GM12892 (cell line): ENCODE data around the gene FST.

Source experiments
- DNase-seq: peaks from one replicate; pipeline ENCODE4 v3.0.0; 2011; ENCODE audit not compliant: insufficient read length
- FAIRE-seq: peaks from 2 replicates; lab custom pipeline; 2011; peaks lifted over from hg19 to GRCh38; lab: Jason Lieb, UNC
- POLR2A ChIP-seq: IDR thresholded peaks from 2 replicates; pipeline ENCODE4 v1.6.1; 2011; ENCODE audit warnings: low read depth, low read length, control low read depth
- POLR2AphosphoS5 ChIP-seq: IDR thresholded peaks from 2 replicates; pipeline ENCODE4 v1.6.1; 2011; ENCODE audit warnings: low read depth, low read length, control low read depth
- TAF1 ChIP-seq: IDR thresholded peaks from 2 replicates; pipeline ENCODE4 v1.6.1; 2011; ENCODE audit warnings: low read depth, mild to moderate bottlenecking, control low read depth, low read length, borderline replicate concordance

The FST gene

DNA sequence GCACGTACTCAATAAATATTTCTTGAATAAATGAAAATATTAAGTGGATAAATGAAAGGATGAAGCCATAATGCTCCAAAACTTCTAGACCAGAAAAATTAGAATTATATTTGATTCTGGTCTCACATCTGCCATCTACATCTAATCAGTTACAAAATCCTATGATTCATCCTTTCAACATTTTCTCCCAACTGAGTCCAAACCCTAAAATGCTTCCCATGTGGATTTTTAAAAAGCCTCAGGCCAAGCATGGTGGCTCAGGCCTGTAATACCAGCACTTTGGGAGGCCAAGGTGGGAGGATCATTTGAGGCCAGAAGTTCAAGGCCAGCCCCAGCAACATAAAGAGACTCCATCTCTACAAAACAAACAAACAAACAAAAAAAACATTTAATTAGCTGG lies 31.6 kb upstream of the FST start:
- TF ChIP-seq TAF1 = no peak
- no peak for TF ChIP-seq POLR2AphosphoS5
- no peak for TF ChIP-seq POLR2A
- DNase-seq = no peak
- FAIRE-seq = no peak

DNA sequence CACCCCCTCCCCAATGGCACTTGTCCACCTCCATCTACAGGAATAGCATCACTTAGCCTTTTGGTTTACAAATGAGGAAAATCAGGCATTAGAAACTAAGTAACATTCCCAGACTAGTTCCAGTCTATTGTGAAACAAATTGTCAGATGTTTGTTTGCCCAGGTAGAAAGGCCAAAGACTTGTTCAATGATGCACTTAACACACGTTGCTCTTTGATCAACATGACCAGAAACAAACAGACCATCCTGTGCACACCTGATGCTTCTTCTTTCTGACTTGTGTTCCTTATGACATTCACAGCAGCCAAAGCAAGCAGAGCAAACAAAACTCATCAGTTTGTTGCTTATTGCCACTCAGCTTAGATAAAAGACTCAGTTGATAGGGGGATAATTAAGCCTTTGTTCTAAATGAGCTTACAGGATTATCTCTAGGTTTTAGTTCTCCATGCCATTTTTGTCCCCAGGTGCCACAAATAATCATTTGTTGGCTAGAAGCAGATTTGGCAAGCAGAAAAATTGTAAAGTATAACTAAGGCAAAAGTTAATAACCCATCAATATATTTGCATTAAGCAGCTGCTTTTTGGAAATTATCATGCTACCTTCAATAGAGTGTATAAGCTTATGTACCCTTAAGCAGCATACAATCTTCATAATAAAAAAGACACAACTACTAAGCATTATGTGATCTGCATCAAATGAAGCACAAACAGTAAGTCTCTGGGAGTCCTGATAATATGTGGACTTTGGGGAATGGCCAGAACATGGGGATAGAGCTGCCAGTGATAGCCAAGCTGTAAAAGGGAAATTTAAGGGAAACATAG lies 26.3 kb upstream of the FST start:
- DNase-seq (no peak), FAIRE-seq (no peak)
- TF ChIP-seq TAF1 = no peak
- TF ChIP-seq POLR2A = no peak
- no peak for TF ChIP-seq POLR2AphosphoS5

DNA sequence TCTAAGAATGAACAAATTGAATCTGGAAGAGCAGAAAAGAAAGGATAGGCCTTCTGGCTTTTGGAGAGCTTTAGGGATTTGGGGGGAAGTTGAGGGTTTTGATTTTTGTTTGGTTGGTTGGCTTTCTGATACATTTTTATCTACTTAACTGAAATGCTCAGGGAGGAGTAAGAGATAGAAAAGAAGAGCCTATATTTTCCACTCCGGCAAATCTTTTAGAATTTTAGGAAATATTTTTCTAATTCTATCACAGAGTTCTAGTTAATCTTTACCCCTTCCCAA lies 25.8 kb upstream of the FST start:
- no peak for TF ChIP-seq POLR2A
- no peak for TF ChIP-seq POLR2AphosphoS5
- TF ChIP-seq TAF1 = no peak
- FAIRE-seq (no peak), DNase-seq (no peak)

DNA sequence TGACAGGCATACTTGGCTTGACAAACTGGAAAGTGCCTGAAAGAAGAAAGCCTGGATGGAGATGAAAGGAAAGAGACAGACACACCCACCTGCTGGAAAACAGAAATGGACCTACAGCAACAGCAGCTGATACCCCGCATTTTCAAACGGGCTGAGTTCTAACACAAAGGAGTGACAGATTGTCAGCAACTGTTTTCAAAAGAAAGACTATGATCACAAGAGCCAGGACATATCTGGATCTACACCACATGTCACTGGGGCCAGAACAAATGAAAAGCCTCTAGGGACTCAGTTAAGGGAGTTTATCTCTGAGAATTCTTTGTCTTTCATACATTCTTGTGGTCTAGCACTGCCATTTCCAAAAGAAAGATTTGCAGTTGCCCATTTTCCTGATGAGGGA lies 24.1 kb upstream of the FST start:
- FAIRE-seq (no peak), DNase-seq (no peak)
- TF ChIP-seq POLR2A (no peak), POLR2AphosphoS5 (no peak), TAF1 (no peak)

DNA sequence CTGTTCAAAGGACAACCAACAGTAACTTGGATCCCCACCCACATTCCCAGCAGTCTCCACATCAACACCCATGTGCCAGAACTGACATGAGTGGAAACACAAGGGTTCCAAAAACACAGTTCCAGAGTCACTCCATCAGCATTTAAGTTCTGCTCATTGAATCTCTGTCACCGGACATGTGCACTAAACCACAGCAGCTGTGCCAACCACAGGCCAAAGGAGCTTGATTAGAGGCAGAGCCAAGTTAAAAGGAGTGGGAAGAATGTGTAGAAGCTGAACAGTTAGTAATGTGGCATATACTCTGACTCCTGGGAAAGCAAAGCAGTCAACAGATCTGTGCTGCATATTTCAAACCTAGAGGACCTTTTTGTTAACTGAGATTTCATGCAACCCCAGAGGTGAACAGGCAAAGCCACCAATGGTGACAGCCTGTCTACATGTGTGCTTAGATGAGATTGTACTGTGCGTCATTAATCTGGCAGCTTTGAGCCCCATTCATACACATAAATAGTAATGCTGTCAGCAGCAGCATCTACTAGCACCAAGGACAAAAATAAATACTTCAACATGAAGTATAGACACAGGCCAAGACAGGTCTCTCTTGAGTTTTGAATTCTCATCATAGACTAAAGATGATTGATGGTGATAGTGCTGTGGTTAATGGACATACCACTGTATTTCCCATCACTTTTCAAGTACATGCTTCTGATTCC lies 16.4 kb upstream of the FST start:
- no peak for DNase-seq
- FAIRE-seq = no peak
- TF ChIP-seq POLR2AphosphoS5 (no peak), TAF1 (no peak), POLR2A (no peak)

DNA sequence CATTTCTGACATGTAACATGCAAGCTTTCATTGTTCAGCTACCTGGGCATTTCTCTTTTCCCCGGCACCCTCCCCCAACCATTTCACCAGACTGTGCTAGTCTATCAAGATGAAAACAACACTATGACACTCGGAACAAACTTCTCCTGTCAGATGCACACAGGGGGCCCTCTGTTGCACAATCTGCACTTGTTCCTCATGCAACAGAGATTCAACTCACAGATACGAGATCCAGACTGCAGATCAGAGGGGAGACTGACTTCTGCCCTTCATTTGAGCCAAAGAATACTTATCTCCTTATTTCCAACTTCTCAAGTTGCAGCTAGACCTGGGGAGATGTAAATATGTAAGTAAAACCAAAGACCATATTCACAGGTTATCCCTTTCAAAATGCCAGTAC lies 15.7 kb upstream of the FST start:
- FAIRE-seq (no peak), DNase-seq (no peak)
- TF ChIP-seq TAF1 (no peak), POLR2AphosphoS5 (no peak), POLR2A (no peak)

DNA sequence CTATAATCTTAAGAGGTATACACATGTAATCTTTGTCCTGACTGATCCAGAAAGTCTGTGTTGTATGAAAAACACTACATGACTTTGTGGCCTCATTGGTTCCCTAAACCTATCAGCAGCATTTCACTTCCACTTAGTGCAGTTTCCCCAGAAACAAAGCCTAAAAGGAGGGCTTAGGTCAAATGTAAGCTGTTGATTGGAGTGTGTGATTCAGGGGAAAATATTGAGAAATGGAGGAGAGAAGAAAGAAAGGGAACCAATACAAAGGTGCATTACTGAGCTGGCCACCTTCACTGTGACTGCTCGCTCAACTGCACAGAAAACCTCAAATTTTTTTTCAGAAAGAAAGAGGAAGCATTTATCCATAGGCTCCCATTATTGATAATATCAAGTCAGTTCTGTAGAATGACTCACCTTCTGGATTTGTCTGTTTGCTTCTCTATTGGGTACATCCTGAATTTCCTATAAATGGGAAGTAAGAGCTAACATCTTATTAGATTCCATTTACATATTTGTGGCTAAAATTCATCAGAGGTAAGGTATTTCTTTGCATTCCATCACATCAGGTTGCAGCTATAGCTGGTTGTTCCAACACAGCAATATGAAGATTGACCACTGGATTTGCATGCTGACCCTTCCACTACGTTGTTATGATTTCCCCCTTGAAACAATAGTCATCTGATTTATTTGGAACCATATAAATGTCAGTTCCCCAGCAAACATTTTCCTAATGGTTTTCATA lies 10.3 kb upstream of the FST start:
- DNase-seq (no peak), FAIRE-seq (no peak)

DNA sequence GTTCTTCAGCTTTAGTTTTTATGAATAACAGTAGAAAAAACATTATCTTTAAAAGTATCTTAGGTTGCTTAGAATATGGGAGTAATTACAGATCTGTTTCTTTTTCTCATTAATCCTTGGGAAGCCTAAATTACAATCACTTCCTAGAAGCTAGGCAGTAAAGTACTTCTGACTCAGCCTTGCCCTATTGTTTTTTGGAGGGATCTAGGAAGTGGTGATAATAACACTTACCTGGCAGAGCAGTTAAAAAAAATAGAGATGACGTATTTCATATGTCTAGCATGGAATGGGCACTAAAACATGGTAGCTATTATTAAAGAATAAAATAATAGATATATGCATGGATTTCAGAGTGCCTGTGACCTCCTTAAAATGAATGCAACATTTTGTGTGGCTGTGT lies 8.2 kb upstream of the FST start:
- no peak for DNase-seq
- no peak for FAIRE-seq
- no peak for TF ChIP-seq TAF1
- TF ChIP-seq POLR2A = no peak
- no peak for TF ChIP-seq POLR2AphosphoS5

More for the DNA sequence above, 10.3 kb upstream of the FST start:
- no peak for TF ChIP-seq POLR2AphosphoS5
- no peak for TF ChIP-seq TAF1
- no peak for TF ChIP-seq POLR2A

DNA sequence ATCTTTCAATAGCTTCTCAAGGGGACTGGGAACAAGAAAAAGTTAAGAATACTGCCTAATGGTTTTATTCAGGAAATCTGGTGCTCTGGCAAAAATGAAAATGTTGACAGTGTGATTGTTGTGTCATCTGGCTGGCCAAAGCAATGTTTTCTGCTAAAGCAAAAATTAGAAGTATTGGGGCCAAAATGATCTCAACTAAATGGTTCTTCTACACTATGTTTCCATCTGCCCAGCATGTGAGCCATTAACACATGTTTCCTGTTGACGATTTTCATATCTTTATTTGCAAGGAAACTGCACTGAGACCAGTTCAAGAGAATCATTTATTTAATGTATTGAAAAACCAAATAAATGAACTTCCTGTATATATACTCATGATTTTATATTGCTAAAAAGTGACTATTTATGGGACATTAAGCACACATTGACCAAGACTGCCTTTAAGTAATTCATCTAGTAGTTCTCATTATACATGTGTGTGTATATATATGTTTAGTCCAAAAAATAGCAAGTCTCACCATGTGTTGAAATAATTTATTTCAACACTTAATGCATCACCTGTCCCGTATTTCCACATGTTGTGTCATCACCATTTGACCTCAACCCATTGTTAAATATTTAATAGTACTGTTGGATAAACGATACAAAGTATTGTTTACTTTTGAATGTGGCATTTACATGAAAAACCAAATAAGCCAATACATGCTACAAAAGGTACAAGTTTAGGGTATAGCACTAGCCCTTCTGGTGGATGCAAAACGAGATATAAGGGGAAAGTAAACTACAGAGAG lies 7.5 kb upstream of the FST start:
- FAIRE-seq (no peak), DNase-seq (no peak)
- TF ChIP-seq POLR2A (no peak), POLR2AphosphoS5 (no peak), TAF1 (no peak)

DNA sequence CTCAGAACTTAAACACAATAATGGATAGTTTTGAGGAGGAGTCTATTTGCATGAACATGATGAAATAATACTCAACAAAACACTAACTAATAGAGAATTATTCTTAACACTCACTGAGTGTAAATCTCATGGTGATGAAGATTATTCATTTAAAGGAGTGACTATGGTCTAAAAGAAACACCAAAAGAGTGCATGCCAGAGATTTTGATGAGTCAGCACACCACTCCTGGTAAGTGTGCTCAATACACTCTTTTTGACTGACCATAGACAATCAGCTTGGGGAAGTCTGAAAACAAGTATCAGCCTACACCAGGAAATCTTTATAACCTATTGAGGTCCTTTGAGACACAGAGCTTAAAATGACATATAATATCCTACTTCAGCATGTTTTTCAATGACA lies 6.8 kb upstream of the FST start:
- FAIRE-seq (no peak), DNase-seq (no peak)
- TF ChIP-seq POLR2AphosphoS5 (no peak), TAF1 (no peak), POLR2A (no peak)

DNA sequence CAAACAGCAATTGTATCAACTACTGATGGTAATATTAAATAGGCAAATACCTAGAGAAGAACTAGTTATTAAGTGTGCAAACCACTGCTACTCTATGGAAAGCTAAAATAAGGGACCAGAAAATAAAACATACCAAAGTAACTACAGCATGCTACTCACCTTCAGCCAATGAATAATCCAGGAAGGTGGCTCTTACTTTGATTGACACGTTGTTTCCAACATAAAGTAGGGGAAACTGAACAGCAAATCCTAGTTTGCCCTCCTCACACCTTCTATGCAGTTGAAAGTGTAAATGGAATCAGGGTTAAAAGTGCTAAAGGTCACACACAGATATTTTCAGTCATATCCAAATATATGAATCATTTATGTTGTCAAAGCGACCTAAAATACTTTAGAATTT lies 5.1 kb upstream of the FST start:
- no peak for FAIRE-seq
- DNase-seq = no peak
- TF ChIP-seq POLR2A (no peak), TAF1 (no peak), POLR2AphosphoS5 (no peak)
